SK-N-SH (cell line): ENCODE results near the gene TNFAIP3. TPM values are rescaled to one million over a fixed set of nuclear protein-coding genes. Genes with fewer than 3 reads are reported as not detected.

Experiments used
- CTCF ChIA-PET: fragments of 300-600, 350-600 bp; formaldehyde crosslinking; extraction: SDS; loops from one replicate; lab custom pipeline; 2021; lab: Yijun Ruan, JAX
- POLR2A ChIA-PET: fragments of 350-600 bp; sonication (Branson Sonifier 250); formaldehyde crosslinking; extraction: SDS; loops from one replicate; lab custom pipeline; 2020; ENCODE audit warnings: antibody characterized with exemption, inconsistent platforms; lab: Yijun Ruan, JAX
- DNase-seq: peaks from one replicate; pipeline ENCODE4 v3.0.0; 2012
- H2AFZ ChIP-seq: fragments of 200-600 bp; sonication (generic); 2 replicates; pipeline ENCODE4 v1.8.1; 2016; ENCODE audit warnings: antibody characterized with exemption, mild to moderate bottlenecking, low read depth
- H3F3A ChIP-seq: fragments of 200-600 bp; sonication (generic); replicated peaks from 2 replicates; pipeline ENCODE3; 2016; ENCODE audit warnings: antibody characterized with exemption, mild to moderate bottlenecking; ENCODE audit not compliant: insufficient read depth
- H3K27ac ChIP-seq, 2 experiments: fragments of 200-500 bp in 1 of 2; fragments of 200-600 bp in 1 of 2; sonication (Bioruptor generic) in 1 of 2; sonication (generic), shearing (Covaris generic) in 1 of 2; 2 replicates each; pipeline versions ENCODE4 v1.5.1 to v1.6.1; 2014 to 2016; ENCODE audit warnings: low read depth in 2 of 2, inconsistent platforms in 1 of 2, low read length in 1 of 2, mild to moderate bottlenecking in 1 of 2, mixed read lengths in 1 of 2
- H3K27me3 ChIP-seq: fragments of 200-600 bp; sonication (generic), shearing (Covaris generic); 2 replicates; pipeline ENCODE4 v1.6.1; 2016; ENCODE audit warnings: mixed run types; ENCODE audit not compliant: insufficient read depth
- H3K36me3 ChIP-seq, 2 experiments: fragments of 200-500 bp in 1 of 2; fragments of 200-600 bp in 1 of 2; sonication (Bioruptor generic) in 1 of 2; sonication (generic) in 1 of 2; replicated peaks in 1 of 2; 2 replicates each; pipeline versions ENCODE3 to v1.5.1; 2014 to 2016; ENCODE audit warnings: low read length in 1 of 2, mild to moderate bottlenecking in 1 of 2; ENCODE audit not compliant: insufficient read depth in 2 of 2, control insufficient read depth in 1 of 2
- H3K4me1 ChIP-seq, 2 experiments: fragments of 200-500 bp in 1 of 2; fragments of 200-600 bp in 1 of 2; sonication (Bioruptor generic) in 1 of 2; sonication (generic), shearing (Covaris generic) in 1 of 2; 2 replicates each; pipeline versions ENCODE4 v1.5.1 to v1.6.1; 2014 to 2016; ENCODE audit warnings: low read depth in 1 of 2, low read length in 1 of 2, mixed run types in 1 of 2; ENCODE audit not compliant: insufficient read depth in 2 of 2, control insufficient read depth in 1 of 2
- H3K4me2 ChIP-seq: fragments of 200-600 bp; sonication (generic), shearing (Covaris generic); 2 replicates; pipeline ENCODE4 v1.6.1; 2017; ENCODE audit warnings: mixed run types
- H3K4me3 ChIP-seq, 2 experiments: fragments of 200-500 bp in 1 of 2; fragments of 200-600 bp in 1 of 2; sonication (Bioruptor generic) in 1 of 2; sonication (generic), shearing (Covaris generic) in 1 of 2; 2 replicates each; pipeline versions ENCODE4 v1.5.1 to v1.8.1; 2014 to 2016; ENCODE audit warnings: low read depth in 2 of 2, inconsistent platforms in 1 of 2, low read length in 1 of 2, mild to moderate bottlenecking in 1 of 2, mixed read lengths in 1 of 2, moderate library complexity in 1 of 2
- H3K79me2 ChIP-seq: fragments of 200-600 bp; sonication (generic); 2 replicates; pipeline ENCODE4 v1.8.1; 2017; ENCODE audit warnings: mild to moderate bottlenecking; ENCODE audit not compliant: insufficient read depth
- H3K9ac ChIP-seq: fragments of 200-600 bp; sonication (generic); 2 replicates; pipeline ENCODE4 v1.6.1; 2017; ENCODE audit warnings: mixed run types
- H3K9me2 ChIP-seq: fragments of 200-600 bp; sonication (generic); 2 replicates; pipeline ENCODE4 v1.6.1; 2017; ENCODE audit warnings: mixed run types
- H3K9me3 ChIP-seq: fragments of 200-600 bp; sonication (generic); 2 replicates; pipeline ENCODE4 v1.6.1; 2017; ENCODE audit warnings: mixed run types, mild to moderate bottlenecking, moderate library complexity
- H4K20me1 ChIP-seq: fragments of 200-600 bp; sonication (generic); 2 replicates; pipeline ENCODE4 v1.6.1; 2017; ENCODE audit warnings: mild to moderate bottlenecking, mixed run types; ENCODE audit not compliant: insufficient read depth
- FOSL2 ChIP-seq: IDR thresholded peaks from 2 replicates; pipeline ENCODE4 v1.4.0; 2012; ENCODE audit warnings: low read depth, mild to moderate bottlenecking, moderate library complexity, borderline replicate concordance
- FOXJ3 ChIP-seq: sonication (generic); formaldehyde crosslinking; IDR thresholded peaks from 2 replicates; pipeline ENCODE4 v1.5.1; 2020; ENCODE audit warnings: mild to moderate bottlenecking, missing genetic modification reagents
- GATA2 ChIP-seq: sonication (generic); formaldehyde crosslinking; IDR thresholded peaks from 2 replicates; pipeline ENCODE4 v1.5.0; 2020; ENCODE audit warnings: mild to moderate bottlenecking, missing genetic modification reagents
- JUND ChIP-seq: IDR thresholded peaks from 2 replicates; pipeline ENCODE4 v1.4.0; 2012
- MAX ChIP-seq: IDR thresholded peaks from 2 replicates; pipeline ENCODE4 v1.4.0; 2012; ENCODE audit warnings: low read depth
- MEF2A ChIP-seq: IDR thresholded peaks from 2 replicates; pipeline ENCODE4 v1.4.0; 2012; ENCODE audit warnings: low read depth, borderline replicate concordance
- REST ChIP-seq: IDR thresholded peaks from 2 replicates; pipeline ENCODE4 v1.6.1; 2012; ENCODE audit warnings: mild to moderate bottlenecking, low read depth, low read length, moderate library complexity
- RXRA ChIP-seq: IDR thresholded peaks from 2 replicates; pipeline ENCODE4 v1.4.0; 2012; ENCODE audit warnings: low read depth, mild to moderate bottlenecking, borderline replicate concordance
- SIN3A ChIP-seq: IDR thresholded peaks from 2 replicates; pipeline ENCODE4 v1.6.1; 2012; ENCODE audit warnings: low read depth, mild to moderate bottlenecking, low read length, moderate library complexity, borderline replicate concordance
- USF2 ChIP-seq: fragments of 150-350 bp; IDR thresholded peaks from 2 replicates; pipeline ENCODE4 v1.6.1; 2017; ENCODE audit warnings: antibody characterized with exemption, low read length, low read depth, borderline replicate concordance
- ZBTB33 ChIP-seq: IDR thresholded peaks from 2 replicates; pipeline ENCODE4 v1.4.0; 2012; ENCODE audit warnings: low read depth, borderline replicate concordance
- WGBS: methylation state at CpG from one replicate; pipeline ENCODE4 v1.1.6; 2017; ENCODE audit warnings: low lambda C conversion rate; 5-methylcytosine and 5-hydroxymethylcytosine counted together
- polyA plus RNA-seq, 3 experiments: library from polyadenylated mRNA; depleted of rRNA; stranded (reverse); fragments of >200 nt; gene quantifications; 2 replicates each; pipeline ENCODE4 v1.2.3, GENCODE V29; 2012

TNFAIP3 gene
- polyA plus RNA-seq, 1 of the 3 experiments (the other 2 are of a cell fraction): 1.0 TPM

GRCh38 chr6:137914530-137915193, 47.6 kb downstream of the TNFAIP3 start (continued):
- TF ChIP-seq ZBTB33 (no peak), REST (no peak), MAX (no peak)
- TF ChIP-seq, all 33 proteins: peak for 0

- H3F3A ChIP-seq: no peaks in the 10 kb centered on the region
- H3K4me1 ChIP-seq: no peaks in the 10 kb centered on the region
- H3K9me2 ChIP-seq: no peaks in the 10 kb centered on the region
- H3K4me3 ChIP-seq: no peak overlapping the region
- H3K79me2 ChIP-seq: no peaks in the 10 kb centered on the region
- H4K20me1 ChIP-seq: no peaks in the 10 kb centered on the region
- no peak overlapping the region for H3K9ac ChIP-seq
- no peaks in the 10 kb centered on the region for H3K36me3 ChIP-seq
- no peak for DNase-seq
- H3K27ac ChIP-seq: no peak overlapping the region
- H3K4me2 ChIP-seq: no peak overlapping the region
- no peaks in the 10 kb centered on the region; the same call in 1 of the 2 replicates for H3K27me3 ChIP-seq
- TF ChIP-seq JUND: no peak
- TF ChIP-seq FOXJ3 (CRISPR knock-in tag): no peak
- no peak overlapping the region for H2AFZ ChIP-seq
- 2% methylated on average over 4 of the region's 4 CpGs for WGBS
- ChIA-PET POLR2A (no interaction called here), CTCF (no interaction called here)
- H3K9me3 ChIP-seq: no peaks in the 10 kb centered on the region
Observed at GRCh38 chr6:137915790-137916189, 48.7 kb downstream of the TNFAIP3 start.

- Histone ChIP-seq H3K9me3 (no peaks in the 10 kb centered on the region), H3K27ac (no peak overlapping the region), H2AFZ (no peak overlapping the region), H3K9ac (no peak overlapping the region), H3K4me1 (no peaks in the 10 kb centered on the region), H3K4me2 (no peak overlapping the region), H3K27me3 (0 out of 2 replicates have a peak, but pooled peaks cover 3% of the 10 kb centered on the region), H3K9me2 (no peaks in the 10 kb centered on the region), H3F3A (no peaks in the 10 kb centered on the region), H3K36me3 (no peaks in the 10 kb centered on the region), H3K4me3 (no peak overlapping the region), H4K20me1 (no peaks in the 10 kb centered on the region), H3K79me2 (no peaks in the 10 kb centered on the region)
- WGBS: 18% methylated on average over 1 of the region's 1 CpG
- CTCF ChIA-PET: no interaction called here
- DNase-seq: no peak
- POLR2A ChIA-PET: no interaction called here
- TF ChIP-seq FOSL2 (no peak), RXRA (no peak), GATA2 (CRISPR knock-in tag) (no peak), MEF2A (no peak), ZBTB33 (no peak), SIN3A (no peak), USF2 (no peak)
Observed at GRCh38 chr6:137917551-137918325, 50.7 kb downstream of the TNFAIP3 start.
